T follicular helper cell (primary cell): Measurements from ENCODE around the gene ZNF831.

Source experiments
- DNase-seq: peaks from one replicate; pipeline ENCODE4 v3.0.0-alpha.2; 2020; ENCODE audit warnings: low read depth

The ZNF831 gene

GRCh38 chr20:59179988-59180387 is 16.4 kb downstream of the ZNF831 start:
- no peak for DNase-seq

- no peak for DNase-seq
These were observed 18.3 kb downstream of the ZNF831 start for GRCh38 chr20:59181936-59182335.

- no peak for DNase-seq
These were observed 18.9 kb downstream of the ZNF831 start for GRCh38 chr20:59182401-59183044.

- DNase-seq = no peak
These were observed 20.1 kb downstream of the ZNF831 start for GRCh38 chr20:59183751-59184150.

- no peak for DNase-seq
These were observed 21.3 kb downstream of the ZNF831 start for GRCh38 chr20:59184880-59185447.

GRCh38 chr20:59185809-59186208 is 22.2 kb downstream of the ZNF831 start:
- DNase-seq = no peak

- no peak for DNase-seq
These were observed 26.8 kb downstream of the ZNF831 start for GRCh38 chr20:59190466-59190865.

- DNase-seq = no peak
These were observed 27.6 kb downstream of the ZNF831 start for GRCh38 chr20:59191036-59191755.

- DNase-seq = no peak
These were observed 28.3 kb downstream of the ZNF831 start for GRCh38 chr20:59191756-59192532.

GRCh38 chr20:59192533-59192896 is 28.9 kb downstream of the ZNF831 start:
- DNase-seq = no peak

GRCh38 chr20:59193325-59193724 is 29.7 kb downstream of the ZNF831 start:
- no peak for DNase-seq

GRCh38 chr20:59194023-59194935 is 30.7 kb downstream of the ZNF831 start:
- no peak for DNase-seq

- DNase-seq = no peak
These were observed 31.8 kb downstream of the ZNF831 start for GRCh38 chr20:59195316-59195993.

GRCh38 chr20:59204165-59204894 is 40.7 kb downstream of the ZNF831 start:
- DNase-seq = no peak

GRCh38 chr20:59205044-59205443 is 41.4 kb downstream of the ZNF831 start:
- DNase-seq = no peak

GRCh38 chr20:59207235-59207634 is 43.6 kb downstream of the ZNF831 start:
- DNase-seq = no peak

GRCh38 chr20:59207742-59208357 is 44.2 kb downstream of the ZNF831 start:
- peak; percentile 77 for DNase-seq

GRCh38 chr20:59210186-59210585 is 46.6 kb downstream of the ZNF831 start:
- DNase-seq = no peak

- DNase-seq = no peak
These were observed 47.7 kb downstream of the ZNF831 start for GRCh38 chr20:59211208-59211765.
